K562 (cell line): Measurements from ENCODE around the gene ACTR3. TPM values are rescaled to one million over a fixed set of nuclear protein-coding genes. Genes with fewer than 3 reads are reported as not detected.

Source experiments
- CCAR2 ChIP-seq: fragments of 200-400 bp; formaldehyde crosslinking; IDR thresholded peaks from 2 replicates; pipeline ENCODE4 v1.6.1; 2017; ENCODE audit warnings: mild to moderate bottlenecking, low read depth, low read length
- ETV1 ChIP-seq: fragments of 450-650 bp; conservative IDR thresholded peaks from 2 replicates; pipeline ENCODE4 v1.6.1; 2016; ENCODE audit warnings: missing genetic modification characterization, control low read depth, low read depth, missing compliant biosample characterization
- PHF20 ChIP-seq: fragments of 450-650 bp; IDR thresholded peaks from 2 replicates; pipeline ENCODE4 v1.6.1; 2018; ENCODE audit not compliant: partially characterized antibody
- ZNF354B ChIP-seq: fragments of 250-450 bp; sonication (Bioruptor Pico); IDR thresholded peaks from 2 replicates; pipeline ENCODE4 v1.4.0; 2020
- ZNF384 ChIP-seq: IDR thresholded peaks from 2 replicates; pipeline ENCODE4 v1.6.1; 2012; ENCODE audit warnings: low read depth, low read length, improper control_type of control experiment
- ZNF445 ChIP-seq: fragments of 250-450 bp; sonication (Bioruptor Pico); IDR thresholded peaks from 2 replicates; pipeline ENCODE4 v1.4.0; 2020; ENCODE audit warnings: low read depth, mild to moderate bottlenecking, moderate library complexity
- polyA plus RNA-seq, 8 experiments: library from polyadenylated mRNA; depleted of rRNA in 4 of 8; stranded (reverse) in 5 of 8; unstranded in 3 of 8; fragments of >200 nt; fragmentation: Nextera tagmentation in 2 of 8; fragmentation: Illumina TruSeq in 1 of 8; extraction: Ambion mirVana in 2 of 8; extraction: Trizol in 1 of 8; gene quantifications; 2 replicates each; pipeline versions ENCODE4 v1.2.1 to v1.2.3, GENCODE V29; 2011 to 2014; ENCODE audit warnings: inconsistent platforms in 1 of 8, missing spikeins in 1 of 8
- total RNA-seq, 7 experiments: library from RNA; depleted of rRNA in 6 of 7; stranded (reverse); fragments of >200 nt in 6 of 7; fragmentation: Illumina TruSeq in 2 of 7; extraction: Trizol in 2 of 7; gene quantifications; 2 replicates each; pipeline versions ENCODE4 v1.2.1 to v1.2.3, GENCODE V29; 2011 to 2021; ENCODE audit warnings: low replicate concordance in 1 of 7
- TF ChIP-seq, protein P1 (sequence below): fragments of 200-600 bp; sonication (generic); IDR thresholded peaks from one replicate; pipeline ENCODE4 v1.6.1; 2012; ENCODE audit warnings: mild to moderate bottlenecking, low read depth, low read length, inconsistent platforms

ACTR3 gene
- total and polyA plus RNA-seq, 9 of the 15 experiments (the other 6 are each of a cell fraction or from before 2014, with no cell fraction given): 49.0 to 354 (median 249) TPM

DNA sequence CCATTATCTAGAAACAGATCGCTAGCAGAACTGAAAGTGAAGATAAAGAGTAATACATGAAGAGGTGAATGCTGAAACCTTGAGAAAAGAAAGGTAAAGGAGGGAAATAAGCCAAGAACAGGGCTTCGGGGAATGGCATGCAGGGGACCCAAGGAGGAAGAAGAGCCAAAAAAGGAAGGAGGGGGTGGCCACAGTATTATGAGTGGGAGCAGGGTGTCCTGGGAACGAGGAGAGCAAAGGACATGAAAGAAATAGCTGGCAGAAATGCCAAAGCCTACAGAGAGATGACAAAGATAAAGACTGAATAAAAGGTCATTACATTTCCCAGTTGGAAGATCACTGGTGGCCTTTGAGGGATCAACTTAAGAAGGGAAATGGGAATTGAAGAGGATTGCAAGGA lies 82.9 kb downstream of the ACTR3 start (continued):
- TF ChIP-seq, protein P1, sequence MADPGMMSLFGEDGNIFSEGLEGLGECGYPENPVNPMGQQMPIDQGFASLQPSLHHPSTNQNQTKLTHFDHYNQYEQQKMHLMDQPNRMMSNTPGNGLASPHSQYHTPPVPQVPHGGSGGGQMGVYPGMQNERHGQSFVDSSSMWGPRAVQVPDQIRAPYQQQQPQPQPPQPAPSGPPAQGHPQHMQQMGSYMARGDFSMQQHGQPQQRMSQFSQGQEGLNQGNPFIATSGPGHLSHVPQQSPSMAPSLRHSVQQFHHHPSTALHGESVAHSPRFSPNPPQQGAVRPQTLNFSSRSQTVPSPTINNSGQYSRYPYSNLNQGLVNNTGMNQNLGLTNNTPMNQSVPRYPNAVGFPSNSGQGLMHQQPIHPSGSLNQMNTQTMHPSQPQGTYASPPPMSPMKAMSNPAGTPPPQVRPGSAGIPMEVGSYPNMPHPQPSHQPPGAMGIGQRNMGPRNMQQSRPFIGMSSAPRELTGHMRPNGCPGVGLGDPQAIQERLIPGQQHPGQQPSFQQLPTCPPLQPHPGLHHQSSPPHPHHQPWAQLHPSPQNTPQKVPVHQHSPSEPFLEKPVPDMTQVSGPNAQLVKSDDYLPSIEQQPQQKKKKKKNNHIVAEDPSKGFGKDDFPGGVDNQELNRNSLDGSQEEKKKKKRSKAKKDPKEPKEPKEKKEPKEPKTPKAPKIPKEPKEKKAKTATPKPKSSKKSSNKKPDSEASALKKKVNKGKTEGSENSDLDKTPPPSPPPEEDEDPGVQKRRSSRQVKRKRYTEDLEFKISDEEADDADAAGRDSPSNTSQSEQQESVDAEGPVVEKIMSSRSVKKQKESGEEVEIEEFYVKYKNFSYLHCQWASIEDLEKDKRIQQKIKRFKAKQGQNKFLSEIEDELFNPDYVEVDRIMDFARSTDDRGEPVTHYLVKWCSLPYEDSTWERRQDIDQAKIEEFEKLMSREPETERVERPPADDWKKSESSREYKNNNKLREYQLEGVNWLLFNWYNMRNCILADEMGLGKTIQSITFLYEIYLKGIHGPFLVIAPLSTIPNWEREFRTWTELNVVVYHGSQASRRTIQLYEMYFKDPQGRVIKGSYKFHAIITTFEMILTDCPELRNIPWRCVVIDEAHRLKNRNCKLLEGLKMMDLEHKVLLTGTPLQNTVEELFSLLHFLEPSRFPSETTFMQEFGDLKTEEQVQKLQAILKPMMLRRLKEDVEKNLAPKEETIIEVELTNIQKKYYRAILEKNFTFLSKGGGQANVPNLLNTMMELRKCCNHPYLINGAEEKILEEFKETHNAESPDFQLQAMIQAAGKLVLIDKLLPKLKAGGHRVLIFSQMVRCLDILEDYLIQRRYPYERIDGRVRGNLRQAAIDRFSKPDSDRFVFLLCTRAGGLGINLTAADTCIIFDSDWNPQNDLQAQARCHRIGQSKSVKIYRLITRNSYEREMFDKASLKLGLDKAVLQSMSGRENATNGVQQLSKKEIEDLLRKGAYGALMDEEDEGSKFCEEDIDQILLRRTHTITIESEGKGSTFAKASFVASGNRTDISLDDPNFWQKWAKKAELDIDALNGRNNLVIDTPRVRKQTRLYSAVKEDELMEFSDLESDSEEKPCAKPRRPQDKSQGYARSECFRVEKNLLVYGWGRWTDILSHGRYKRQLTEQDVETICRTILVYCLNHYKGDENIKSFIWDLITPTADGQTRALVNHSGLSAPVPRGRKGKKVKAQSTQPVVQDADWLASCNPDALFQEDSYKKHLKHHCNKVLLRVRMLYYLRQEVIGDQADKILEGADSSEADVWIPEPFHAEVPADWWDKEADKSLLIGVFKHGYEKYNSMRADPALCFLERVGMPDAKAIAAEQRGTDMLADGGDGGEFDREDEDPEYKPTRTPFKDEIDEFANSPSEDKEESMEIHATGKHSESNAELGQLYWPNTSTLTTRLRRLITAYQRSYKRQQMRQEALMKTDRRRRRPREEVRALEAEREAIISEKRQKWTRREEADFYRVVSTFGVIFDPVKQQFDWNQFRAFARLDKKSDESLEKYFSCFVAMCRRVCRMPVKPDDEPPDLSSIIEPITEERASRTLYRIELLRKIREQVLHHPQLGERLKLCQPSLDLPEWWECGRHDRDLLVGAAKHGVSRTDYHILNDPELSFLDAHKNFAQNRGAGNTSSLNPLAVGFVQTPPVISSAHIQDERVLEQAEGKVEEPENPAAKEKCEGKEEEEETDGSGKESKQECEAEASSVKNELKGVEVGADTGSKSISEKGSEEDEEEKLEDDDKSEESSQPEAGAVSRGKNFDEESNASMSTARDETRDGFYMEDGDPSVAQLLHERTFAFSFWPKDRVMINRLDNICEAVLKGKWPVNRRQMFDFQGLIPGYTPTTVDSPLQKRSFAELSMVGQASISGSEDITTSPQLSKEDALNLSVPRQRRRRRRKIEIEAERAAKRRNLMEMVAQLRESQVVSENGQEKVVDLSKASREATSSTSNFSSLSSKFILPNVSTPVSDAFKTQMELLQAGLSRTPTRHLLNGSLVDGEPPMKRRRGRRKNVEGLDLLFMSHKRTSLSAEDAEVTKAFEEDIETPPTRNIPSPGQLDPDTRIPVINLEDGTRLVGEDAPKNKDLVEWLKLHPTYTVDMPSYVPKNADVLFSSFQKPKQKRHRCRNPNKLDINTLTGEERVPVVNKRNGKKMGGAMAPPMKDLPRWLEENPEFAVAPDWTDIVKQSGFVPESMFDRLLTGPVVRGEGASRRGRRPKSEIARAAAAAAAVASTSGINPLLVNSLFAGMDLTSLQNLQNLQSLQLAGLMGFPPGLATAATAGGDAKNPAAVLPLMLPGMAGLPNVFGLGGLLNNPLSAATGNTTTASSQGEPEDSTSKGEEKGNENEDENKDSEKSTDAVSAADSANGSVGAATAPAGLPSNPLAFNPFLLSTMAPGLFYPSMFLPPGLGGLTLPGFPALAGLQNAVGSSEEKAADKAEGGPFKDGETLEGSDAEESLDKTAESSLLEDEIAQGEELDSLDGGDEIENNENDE: no peak
- TF ChIP-seq CCAR2: no peak
- no peak for TF ChIP-seq ZNF445
- TF ChIP-seq ZNF354B (CRISPR knock-in tag): no peak
- no peak for TF ChIP-seq ETV1 (tag)
- TF ChIP-seq PHF20: no peak
- TF ChIP-seq ZNF384: no peak
